Ureter (tissue), 1 donor: ENCODE data around the gene ZNF385A. TPM values are rescaled to one million over a fixed set of nuclear protein-coding genes. Genes with fewer than 3 reads are reported as not detected.

Experiments used
- DNase-seq: peaks from one replicate; pipeline ENCODE4 v3.0.0-alpha.2; 2020; ENCODE audit warnings: low spot score
- total RNA-seq: library from RNA; stranded (reverse); gene quantifications from one replicate; pipeline ENCODE4 v1.2.4, GENCODE V29; 2023
- donor health status: DM: yes; HTN: yes; CAD: no.

ZNF385A gene
- total RNA-seq = 88.4 TPM

GRCh38 chr12:54384591-54385041, at the start of gene ZNF385A:
Gene ZNF385A (minus strand): TSS chr12:54384733. CDS start chr12:54384514, 219 bp downstream.
- DNase-seq = no peak

- DNase-seq = no peak
These were observed 48.3 kb upstream of the ZNF385A start for GRCh38 chr12:54432815-54433164.

GRCh38 chr12:54431911-54432814, 47.6 kb upstream of the ZNF385A start:
- DNase-seq = peak; percentile 74

GRCh38 chr12:54430471-54431069, 46.0 kb upstream of the ZNF385A start:
- no peak for DNase-seq

GRCh38 chr12:54429014-54429471, 44.5 kb upstream of the ZNF385A start:
- no peak for DNase-seq

GRCh38 chr12:54428050-54429013, 43.8 kb upstream of the ZNF385A start:
- no peak for DNase-seq

- no peak for DNase-seq
These were observed 42.6 kb upstream of the ZNF385A start for GRCh38 chr12:54427106-54427505.

- DNase-seq = no peak
These were observed 42.2 kb upstream of the ZNF385A start for GRCh38 chr12:54426690-54427089.

GRCh38 chr12:54425702-54426101, 41.2 kb upstream of the ZNF385A start:
- no peak for DNase-seq

GRCh38 chr12:54424224-54424623, 39.7 kb upstream of the ZNF385A start:
- no peak for DNase-seq

GRCh38 chr12:54423816-54424150, 39.2 kb upstream of the ZNF385A start:
- no peak for DNase-seq

- DNase-seq = no peak
These were observed 37.3 kb upstream of the ZNF385A start for GRCh38 chr12:54421879-54422250.

- no peak for DNase-seq
These were observed 36.8 kb upstream of the ZNF385A start for GRCh38 chr12:54421175-54421878.

- no peak for DNase-seq
These were observed 36.2 kb upstream of the ZNF385A start for GRCh38 chr12:54420766-54421144.

- DNase-seq = peak; percentile 82
These were observed 34.8 kb upstream of the ZNF385A start, which contains the start of gene ITGA5 for GRCh38 chr12:54419088-54419887. Gene ITGA5 (minus strand): TSS chr12:54419266. CDS start chr12:54419198, 68 bp downstream.

- DNase-seq = no peak
These were observed 34.0 kb upstream of the ZNF385A start for GRCh38 chr12:54418441-54419087.

GRCh38 chr12:54417712-54418440, 33.3 kb upstream of the ZNF385A start:
- DNase-seq = no peak

GRCh38 chr12:54416687-54417603, 32.4 kb upstream of the ZNF385A start:
- no peak for DNase-seq
